HG03460 (cell line): Measurements from ENCODE around the gene CGA.

Experiments
- ATAC-seq: cut with Tn5 transposase; IDR thresholded peaks from one replicate; pipeline ENCODE4 v1.9.1; 2021; ENCODE audit not compliant: unreplicated experiment

The CGA gene

DNA sequence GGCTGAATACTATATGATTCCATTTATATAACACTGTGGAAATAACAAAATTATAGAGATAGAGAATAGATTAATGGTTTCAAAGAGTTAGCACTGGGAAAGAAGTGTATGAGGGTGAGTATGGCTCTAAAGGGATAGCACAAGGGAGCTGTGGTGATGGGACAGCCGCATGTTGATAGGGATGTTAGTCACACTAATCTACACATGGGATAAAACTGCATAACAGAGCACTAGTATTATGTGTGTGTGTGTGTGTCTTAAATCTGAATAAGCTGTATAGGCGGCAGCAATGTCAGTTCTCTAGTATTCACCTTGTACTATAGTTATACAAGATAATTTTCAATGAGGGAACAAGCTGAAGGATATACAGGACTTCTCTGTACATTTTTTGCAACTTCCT, 5.8 kb downstream of the CGA start:
- ATAC-seq = no peak

DNA sequence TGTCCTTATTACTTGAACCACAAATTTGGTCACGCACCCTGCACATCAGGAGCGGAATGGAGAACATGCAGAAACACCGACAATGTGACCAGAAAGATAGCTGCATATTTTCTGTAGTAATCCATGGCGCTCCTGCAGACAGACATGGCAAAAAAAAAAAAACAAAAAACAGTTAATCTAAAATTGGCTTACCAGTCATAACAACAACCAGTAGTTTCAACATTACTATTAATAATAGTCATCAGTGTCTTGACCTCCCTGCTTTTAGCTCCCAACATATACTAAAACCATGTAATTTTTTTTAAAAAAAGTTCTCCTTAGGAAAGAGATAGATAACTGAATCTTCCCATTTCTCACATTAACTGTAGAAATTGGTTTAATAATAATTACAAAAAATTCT, 6.8 kb downstream of the CGA start:
- ATAC-seq = no peak

DNA sequence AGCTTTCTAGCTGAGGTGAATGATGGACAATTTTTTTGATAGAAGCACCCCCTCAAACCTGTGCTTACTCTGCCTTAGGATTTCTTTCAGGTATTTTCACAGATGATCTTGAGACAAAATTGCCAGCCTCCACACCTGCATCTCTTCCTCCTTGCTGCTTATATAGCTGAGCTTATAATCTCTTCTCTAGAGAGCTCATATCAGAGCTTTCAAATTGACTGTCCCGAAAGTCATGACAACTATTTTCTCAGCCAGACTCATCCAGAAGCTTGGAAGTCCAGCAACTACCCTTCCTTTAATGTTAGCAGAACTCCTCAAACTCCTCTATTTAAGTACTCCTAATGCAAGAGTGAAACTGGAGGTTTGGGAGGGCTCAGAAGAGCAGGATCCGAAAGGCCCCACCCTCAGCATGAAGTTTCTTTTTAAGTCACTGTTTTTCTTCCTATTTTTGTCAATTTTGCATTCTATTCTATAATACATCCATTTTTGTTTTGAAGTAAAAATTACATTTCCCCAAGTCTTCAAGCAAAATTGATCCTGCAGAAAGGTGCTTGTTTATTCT, 12.7 kb downstream of the CGA start:
- no peak for ATAC-seq

DNA sequence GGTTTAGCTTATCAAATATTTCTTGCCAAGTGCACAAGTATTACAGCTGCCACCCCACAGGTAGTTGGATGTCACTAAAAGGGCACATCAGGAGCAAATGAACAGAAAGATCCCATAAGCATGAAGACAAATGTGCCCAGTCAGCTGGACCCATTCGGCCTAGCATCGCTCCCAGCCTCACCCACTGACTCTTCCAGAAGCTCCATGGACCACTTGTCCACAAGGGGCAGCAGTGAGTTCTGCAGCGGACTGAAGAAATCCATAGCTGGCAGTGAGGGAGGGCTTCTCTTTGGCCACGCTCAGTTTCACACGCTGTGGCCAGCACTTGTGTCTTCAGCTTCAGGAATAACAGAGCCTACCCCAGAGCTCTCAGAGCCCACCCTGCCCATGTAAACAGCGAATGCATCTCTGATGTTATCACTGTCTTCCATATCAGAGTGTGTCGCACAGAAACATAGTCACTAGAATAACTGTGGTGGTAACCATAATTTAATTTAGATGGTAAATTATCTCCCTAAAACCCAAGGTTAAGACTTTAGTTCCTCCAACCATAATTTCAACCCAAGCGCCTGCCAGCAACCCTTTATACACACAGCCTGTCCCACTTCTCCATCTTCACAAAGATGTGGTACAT, 15.8 kb downstream of the CGA start:
- peak; percentile 75 for ATAC-seq

DNA sequence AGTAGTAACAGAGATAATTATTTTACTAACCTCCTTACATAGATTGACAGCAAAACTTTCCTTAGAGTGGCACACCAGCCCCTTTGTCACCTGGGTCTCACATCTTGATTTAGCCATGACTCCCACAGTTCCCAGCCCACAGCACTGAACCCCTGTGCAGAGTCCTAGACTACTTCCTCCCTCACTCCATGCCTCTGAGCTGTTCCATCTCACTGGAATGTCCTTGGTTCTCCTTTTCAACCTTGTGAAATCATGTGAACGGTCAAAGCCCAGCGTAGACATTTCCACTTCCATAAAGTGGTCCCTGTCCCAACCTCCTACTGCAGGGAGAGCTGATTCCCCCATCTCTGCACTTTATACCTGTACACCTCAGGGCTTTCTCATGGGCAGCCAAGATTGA, 19.7 kb downstream of the CGA start:
- no peak for ATAC-seq

DNA sequence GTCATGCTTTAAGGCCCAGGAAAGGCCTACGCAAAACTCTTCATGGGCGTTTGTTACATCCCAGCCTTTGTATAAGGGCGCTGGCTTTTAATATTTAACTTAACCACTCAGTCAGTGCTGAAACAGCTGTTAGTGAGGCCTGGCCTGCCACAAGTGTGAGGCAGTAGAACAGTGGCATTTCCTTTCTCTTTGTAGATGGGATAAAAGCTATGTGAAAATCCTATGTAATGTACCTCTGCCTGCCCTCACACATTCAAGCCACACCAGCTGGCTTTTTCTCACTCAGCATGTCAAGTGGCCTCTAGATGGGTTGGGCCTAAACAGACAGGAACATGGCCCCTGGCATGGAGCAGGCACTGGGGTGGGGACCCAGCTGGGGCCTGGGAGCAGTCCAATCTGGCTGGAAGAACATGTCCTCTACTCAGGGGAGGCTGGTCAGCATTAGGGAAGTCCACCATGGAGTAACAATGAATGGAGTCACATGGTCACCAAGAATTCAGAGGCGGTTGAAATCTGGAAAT, 20.7 kb downstream of the CGA start:
- ATAC-seq = peak; percentile 69

DNA sequence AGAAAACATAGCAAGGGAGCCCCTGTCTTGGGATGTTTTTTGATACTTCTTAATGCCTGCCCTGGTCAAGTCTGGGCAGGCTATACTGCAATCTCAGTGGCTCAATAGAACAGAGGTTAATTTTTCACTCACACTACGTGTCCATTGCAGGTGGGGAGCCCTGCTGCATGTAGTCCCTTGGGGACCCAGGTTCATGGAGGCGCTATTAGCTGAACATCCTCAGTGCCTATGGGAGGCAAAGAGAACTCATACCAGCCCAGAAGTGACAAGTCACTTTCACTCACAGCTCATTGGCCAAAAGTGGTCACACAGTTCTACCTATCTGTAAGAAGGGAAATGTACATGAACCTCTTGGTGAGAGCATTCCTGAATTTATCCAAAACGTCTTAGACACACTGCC, 23.2 kb downstream of the CGA start:
- ATAC-seq = no peak

DNA sequence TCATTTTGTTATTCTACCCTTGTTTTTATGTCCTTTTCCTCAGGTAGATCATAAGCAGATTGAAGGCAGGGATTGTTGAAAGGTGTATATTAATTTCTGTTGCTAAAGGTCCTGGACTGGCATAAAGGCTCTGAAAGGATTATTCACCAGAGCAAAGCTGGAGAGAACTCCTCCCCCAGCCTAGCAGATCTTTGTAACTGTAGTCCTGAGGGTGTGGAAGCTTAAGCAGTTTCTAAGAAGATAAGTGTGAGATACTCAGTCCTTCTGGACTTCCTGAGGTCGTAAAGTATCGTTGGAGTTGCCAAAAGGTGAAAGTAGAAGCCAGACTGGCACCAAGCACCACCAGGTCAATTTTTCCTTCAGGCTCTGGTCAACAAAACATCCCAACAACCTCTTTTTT, 24.2 kb downstream of the CGA start:
- ATAC-seq = no peak

DNA sequence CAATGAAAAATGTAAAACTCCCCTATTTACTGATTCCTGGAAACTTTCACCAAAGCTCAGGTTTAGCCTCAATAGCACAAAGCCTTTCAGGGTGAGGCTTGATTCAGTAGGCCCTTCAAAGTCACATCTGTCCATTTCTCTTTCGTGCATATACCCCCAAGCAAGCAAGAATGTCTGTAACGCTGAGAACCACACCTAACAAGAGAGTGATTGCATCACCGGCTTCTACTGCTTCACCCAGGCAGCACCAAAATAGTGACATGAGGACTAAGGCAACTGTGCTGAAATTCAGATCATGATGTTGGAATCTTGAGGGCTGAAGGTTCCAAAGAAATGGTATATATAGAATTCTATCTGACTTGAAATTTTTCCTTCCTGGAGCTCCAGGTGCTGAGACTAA, 26.1 kb downstream of the CGA start:
- no peak for ATAC-seq

DNA sequence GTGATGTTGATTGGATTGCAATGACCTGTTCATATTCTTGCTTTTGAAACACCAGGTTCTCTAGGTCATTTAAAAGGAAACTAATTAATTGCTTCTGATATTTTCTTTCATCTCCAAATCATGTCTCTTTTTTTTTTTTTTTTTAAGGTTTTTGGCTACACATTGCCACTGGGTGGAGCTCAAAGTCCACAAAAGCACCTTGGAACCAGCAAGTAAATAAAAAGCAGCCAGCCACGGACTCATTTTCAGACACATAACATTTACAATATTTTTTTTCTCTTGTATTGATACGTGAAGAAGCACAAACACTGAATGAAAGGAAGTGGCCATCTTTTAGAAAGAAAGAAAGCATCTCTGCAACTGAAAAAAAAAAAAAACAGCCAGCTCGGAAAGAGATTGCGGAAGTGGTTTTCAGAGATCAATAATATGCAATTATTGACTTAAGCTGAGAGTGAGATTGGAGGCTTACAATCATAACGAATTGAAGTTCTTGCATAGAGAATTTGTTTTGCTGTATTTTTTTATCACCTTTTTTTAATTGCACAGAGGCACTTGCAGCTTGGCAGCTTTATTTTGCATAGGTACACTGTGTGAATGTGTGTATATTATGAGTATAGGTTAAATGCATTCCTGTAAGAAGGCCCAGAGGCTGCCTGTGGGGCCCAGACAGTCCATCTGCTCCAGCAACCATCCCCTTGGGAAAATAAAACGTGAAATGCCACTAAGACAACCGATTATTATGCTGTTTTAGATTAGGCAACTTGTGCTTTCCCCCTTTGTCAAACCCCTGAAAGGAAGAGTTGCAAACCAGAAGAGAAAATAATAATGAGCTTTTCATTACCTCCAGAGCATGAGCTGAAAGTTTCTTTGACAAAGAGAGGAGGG, 28.2 kb downstream of the CGA start:
- ATAC-seq = no peak

DNA sequence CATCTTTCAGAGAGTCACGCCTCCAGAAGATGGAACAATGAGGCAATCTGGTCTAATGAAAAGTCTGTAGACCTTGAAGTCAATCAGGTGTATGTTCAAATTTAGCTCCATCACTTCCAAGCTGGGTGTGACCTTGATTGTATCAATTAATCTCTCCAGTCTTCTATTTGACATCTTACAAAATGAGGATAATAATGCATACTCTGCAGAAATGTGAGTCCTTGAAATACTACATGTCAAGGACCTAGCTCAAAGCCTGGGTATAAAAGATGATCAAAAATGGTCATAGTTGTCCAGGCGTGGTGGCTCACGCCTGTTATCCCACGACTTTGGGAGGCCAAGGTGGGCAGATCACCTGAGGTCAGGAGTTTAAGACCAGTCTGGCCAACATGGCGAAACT, 29.8 kb downstream of the CGA start:
- ATAC-seq = no peak

DNA sequence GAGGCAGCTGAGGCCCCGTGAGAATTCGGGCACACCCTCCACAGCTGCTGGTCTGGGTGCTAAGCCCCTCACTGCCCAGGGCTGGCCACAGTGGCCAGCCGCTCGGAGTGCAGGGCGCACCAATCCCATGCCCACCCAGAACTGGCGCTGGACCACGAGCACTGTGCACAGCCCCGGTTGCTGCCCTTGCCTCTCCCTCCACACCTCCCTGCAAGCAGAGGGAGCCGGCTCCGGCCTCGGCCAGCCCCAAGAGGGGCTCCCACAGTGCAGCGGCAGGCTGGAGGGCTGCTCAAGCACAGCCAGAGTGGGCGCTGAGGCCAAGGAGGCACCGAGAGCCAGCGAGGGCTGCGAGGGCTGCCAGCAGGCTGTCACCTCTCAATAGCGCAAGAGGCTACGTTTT, 35.0 kb downstream of the CGA start:
- ATAC-seq = no peak

DNA sequence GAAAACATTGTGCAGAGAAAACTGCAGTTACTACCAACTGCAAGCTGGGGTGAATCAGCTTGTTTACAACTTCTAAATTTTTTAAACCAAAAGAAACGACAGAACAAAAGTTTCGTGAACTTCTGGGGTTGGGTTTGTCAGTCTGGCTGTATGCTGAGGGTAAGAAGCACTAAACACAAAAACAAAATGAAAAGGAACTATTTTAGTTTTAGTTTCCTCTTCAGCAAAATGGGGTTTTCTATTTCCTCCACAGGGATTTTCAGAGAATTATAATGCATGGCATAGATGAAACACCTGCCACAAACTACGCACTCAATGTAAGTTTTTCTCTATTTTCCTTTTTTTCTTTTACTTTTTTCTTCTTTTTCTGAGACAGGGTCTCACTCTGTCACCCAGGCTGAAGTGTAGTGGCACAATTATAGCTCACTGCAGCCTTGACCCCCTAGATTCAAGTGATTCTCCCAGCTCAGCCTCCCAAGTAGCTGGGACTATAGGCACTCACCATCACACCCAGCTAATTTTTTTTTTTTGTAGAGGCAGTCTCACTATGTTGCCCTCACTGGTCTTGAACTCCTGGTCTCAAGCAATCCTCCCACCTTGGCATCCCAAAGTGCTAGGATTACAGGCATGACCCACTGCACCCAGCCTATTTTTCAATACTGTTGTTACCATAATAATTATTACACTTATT, 40.6 kb downstream of the CGA start:
- ATAC-seq = no peak

DNA sequence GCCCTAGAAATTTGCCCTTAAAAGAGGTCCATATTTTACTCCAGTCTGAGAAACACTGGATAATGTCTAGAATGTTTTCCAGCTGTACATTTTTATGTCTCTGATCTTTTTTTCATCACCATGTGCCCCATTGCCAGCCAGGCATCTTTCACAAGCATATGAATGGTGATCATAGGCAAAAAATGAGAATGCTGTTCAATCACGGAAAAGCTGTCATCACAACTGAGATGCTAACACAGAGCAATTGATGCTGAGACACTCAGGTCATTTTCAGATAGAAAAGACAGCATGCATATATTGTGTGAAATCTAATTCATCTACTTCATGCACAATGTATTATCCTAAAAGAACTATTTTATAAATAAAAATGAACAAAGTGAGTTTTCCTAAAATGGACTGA, 41.6 kb downstream of the CGA start:
- no peak for ATAC-seq

DNA sequence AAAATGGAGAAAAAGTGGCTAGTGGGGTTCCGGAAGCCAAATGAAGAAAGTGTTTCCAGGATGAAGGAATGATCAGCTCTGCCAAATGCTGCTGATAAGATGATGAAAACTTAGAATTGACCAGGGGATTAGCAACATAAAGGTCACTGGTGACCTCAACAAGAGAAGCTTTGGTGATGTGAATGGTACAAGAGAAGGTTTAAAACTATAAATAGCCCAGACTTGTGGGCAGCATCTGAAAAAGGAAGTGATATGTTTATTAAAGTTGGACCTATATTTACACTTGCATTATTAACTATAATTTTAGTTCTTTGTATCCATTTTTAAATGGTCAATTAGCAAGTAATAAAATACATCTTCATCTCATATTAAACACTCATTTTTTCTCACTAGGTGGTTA, 45.1 kb downstream of the CGA start:
- ATAC-seq = no peak

DNA sequence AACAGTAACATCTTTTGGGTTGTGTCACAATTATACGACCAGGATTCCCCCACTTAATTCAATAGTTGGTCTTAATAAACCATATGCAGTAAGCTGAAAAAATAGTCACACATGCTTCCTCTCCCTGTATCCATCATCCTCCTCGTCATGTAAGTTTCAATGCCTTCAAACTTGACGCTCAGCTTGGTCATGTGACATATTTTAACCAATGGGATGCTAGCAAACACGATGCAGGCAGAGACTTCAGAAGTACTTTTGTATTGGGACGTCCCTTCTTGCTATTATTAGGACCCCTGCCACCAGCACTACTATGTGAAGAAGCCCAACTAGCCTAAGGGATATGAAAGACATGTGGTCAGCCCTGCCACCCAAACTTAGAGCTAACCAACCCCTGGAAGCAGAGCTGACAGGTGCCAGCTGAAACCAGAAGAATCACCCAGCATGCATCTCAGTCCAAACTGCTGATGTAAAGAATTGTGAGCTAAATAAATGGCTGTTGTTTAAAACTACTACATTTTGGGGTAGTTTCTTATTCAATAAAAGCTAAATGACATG, 49.3 kb downstream of the CGA start:
- no peak for ATAC-seq

DNA sequence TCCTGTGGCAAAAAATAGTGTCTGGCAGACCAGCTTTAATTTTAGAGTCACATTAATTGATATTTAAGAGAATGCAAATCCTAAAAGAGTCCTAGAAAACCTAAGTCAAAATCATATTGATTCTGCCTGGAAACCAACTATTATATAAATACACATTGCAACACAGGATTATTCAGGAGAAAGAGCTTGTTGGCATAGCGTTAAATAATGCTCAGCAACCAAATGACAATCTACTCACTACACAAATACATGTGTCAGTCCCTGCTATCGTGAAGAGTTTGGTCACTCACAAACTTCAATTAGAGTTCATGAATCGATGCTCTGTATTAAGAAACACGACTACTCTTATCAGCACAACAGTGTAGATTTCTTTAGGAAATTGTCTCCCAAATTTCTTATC, 54.2 kb downstream of the CGA start:
- ATAC-seq = no peak
